PC-3 (cell line): Measurements from ENCODE around the gene MOK.

Experiments used
- CTCF ChIP-seq: fragments of 300-600 bp; sonication (generic); conservative IDR thresholded peaks from 2 replicates; pipeline ENCODE4 v1.5.1; 2017; ENCODE audit warnings: antibody characterized with exemption, low read depth, mild to moderate bottlenecking, low read length
- EZH2 ChIP-seq: fragments of 300-600 bp; sonication (generic); IDR thresholded peaks from one replicate; pipeline ENCODE4 v1.6.1; 2017; ENCODE audit warnings: antibody characterized with exemption, mild to moderate bottlenecking, low read length; ENCODE audit not compliant: unreplicated experiment
- EZH2phosphoT487 ChIP-seq: fragments of 300-600 bp; sonication (generic); IDR thresholded peaks from 2 replicates; pipeline ENCODE4 v1.6.1; 2018; ENCODE audit warnings: mild to moderate bottlenecking, antibody characterized with exemption, low read length, borderline replicate concordance

DNA sequence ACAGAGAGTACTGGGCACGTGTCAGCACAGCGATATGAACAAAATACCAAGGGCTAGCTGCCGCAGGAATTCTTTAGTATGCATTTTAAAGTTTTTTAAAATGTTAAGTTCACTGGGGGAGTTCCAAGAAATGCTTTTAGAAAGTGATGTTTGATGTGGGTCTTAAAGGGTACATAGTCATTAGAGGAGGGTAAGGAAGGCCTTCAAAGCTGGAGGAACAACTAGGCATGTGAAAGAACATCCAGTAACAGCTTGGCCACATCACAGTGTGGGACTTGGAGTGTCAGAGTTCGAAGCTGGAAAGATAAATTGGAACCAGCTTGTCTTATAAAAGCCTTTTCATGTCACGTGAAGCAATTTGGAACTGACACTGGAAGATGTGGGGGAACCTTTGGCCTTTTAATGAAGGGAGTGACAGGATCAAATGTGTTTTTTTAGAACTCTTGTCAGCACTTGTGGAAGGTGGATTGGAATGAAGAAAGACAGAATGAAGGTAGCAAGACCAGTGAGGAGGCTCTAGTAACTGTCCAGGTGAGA, 107.6 kb downstream of the MOK start:
- no peak for TF ChIP-seq CTCF
- no peak for TF ChIP-seq EZH2
- no peak for TF ChIP-seq EZH2phosphoT487
